HG03103 (cell line): ENCODE results near the gene CAPN13.
"Not testable (repeated sequence)": the region's sequence is repeated elsewhere in the genome, so short reads cannot be mapped to it uniquely, and the experiment has no call there.

Experiments
- ATAC-seq: cut with Tn5 transposase; IDR thresholded peaks from one replicate; pipeline ENCODE4 v1.9.1; 2021; ENCODE audit warnings: low read depth; ENCODE audit not compliant: unreplicated experiment

CAPN13 gene

DNA sequence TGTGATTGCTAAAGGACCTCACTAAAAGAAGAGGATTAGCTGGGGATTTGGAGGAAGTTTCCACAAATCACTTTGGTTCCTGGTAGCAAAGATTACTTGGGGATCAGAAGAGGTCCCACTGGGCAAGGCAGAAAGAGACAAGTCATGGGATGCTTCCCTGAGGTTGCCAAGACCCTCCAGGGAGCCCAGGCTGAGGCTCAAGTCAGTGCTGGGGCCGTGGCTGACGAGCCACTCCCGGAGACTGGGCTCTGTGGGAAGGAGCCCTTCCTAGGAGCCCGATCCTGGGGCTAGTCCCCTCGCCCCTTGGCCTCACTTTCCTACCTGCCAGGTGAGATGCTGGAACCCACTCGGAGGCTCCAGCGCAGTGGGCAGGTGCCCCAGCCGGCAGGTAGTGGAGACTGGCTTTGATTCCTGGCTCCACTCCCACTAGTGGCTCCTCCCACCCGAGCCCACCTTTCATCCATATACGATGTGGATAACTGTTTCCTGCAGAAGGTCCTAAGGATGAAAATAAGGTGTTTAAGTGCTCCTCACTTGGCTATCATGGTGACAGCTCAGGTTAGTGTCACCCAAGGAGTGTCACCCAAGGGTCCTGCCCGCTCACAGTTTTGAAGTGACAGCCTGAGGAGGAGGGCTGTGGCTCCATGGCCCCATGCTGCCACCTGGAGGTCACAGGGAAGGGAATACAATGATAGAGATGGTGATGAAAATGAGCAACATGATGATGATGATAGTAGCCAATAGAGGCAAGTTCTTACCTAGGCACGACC, 100.5 kb downstream of the CAPN13 start:
- ATAC-seq = no peak

DNA sequence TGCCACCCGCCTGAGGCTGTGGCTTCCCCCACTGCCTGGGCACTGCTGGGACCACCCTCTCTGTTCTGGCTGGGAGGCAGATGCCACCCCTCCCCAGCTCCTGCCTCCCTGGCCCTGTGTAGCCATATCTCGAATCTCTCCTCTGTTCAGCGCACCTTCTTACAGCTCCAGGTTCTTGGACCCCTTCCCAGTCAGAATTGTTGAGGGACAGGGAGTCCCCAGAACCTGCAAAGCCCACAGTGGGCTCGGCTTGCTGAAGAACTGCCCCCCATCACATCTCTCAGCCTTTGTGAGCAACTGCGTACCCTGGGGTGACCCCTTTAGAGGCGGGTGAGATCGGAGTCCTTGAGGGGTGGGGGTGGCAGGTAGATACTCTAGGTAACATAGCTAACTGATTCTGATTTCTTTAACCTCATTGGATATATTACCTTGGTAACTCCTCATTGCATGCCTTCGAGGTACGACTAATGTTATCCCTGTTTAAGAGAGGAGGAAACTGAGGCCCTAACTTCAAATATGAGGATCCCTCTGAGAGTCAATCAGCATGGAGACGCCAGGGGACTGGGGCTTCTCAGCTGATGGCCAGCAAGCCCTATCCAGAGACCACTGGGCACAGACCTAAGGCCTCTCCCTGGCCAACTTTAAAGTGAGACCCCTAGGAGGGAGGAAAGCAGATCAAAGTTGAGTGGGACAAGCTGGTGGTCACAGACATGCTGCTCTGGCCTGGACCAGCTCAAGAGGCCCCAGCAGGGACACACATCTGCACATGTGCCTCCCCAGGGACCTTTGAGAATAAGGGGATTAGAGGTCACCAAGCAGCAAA, 101.3 kb downstream of the CAPN13 start:
- ATAC-seq = no peak

DNA sequence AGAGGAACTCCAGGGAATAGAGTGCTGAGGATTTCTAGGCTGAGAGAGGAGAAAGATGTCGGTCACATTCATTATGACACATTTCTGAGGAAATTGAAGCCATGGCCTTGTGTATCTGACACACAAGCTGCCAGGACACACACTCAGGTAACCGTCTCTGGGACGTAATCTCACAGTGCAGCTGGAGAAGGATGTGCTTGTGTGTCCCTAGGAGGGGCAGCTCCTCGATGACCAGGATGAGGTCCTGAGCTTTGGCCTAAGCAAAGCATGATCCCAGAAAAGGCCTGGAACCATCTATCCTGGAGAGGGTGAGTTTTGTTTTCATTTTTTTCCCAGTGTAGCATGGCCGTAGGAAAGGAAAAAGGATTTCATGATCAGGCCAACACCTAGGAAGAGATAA, 102.2 kb downstream of the CAPN13 start:
- no peak for ATAC-seq

DNA sequence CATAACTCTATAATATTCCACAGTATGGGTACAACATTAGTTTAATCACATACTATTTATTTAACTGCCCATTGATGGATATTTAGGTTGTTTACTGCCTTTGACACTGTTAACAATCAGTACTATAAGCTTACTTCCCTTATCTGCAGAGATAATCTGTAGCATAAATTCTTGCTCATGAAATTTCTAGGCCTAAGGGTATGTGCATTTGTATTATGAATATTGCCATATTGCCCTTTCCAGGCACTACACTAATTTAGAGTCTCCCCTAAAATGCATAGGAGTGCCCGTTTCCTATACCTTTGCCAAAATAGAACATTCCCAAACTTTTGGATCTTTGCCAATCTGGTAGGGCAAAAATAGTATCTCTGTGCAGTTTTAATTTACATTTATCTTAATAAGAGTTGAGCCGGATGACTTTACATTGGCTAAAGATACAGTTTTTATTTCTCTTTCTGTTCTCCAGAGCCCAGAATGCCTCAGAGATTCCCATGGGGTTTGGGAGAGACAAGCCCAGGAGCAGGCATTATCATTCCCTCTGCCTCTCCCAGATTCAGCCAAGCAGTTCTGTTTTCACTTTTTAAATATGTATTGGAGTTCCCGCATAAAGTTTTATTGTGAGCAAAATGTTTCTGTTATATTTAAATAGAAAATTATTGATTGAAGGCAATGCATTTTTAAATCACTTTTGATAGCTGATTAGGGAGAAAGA, 102.8 kb downstream of the CAPN13 start:
- no peak for ATAC-seq

DNA sequence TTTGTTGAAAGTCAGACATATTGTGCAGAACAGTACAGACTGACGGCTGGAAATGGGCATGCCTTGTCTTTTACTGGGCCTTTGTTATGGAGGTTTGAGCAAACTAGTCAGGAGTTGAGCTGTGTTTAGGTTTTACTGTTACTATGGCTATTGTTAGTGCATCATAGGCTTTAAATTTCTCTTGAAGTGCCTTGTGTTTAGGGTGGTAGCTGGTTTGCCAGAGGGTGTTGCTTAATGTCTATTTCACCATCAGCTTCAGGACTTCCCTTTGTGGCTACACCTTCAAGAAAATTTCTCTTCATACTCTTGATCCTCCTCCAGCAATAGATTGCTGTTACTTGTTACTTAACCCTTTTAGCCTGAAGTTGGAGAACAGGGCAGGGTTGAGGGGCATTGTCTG, 104.6 kb downstream of the CAPN13 start:
- no peak for ATAC-seq

DNA sequence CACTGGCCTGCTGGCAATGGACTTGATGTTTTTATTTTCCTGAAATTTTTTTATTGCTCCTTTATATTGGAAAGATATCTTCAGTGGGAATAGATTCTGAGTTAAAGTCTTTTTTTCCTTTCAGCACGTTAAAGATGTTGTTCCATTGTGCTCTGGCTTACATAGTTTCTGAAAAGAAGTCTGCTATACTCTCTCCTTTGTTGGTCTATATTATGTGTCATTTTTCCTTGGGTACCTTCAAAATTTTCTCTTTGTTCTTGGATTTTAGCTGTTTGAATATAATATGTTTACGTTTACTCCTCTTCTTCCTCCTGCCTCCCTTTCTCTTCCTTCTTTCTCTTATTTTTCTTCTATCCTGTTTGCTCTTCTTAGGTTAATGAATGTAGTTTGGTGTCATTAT, 105.5 kb downstream of the CAPN13 start:
- ATAC-seq = no peak

GRCh38 chr2:30697242-30698103, 109.8 kb downstream of the CAPN13 start:
- ATAC-seq = not testable (repeated sequence)

DNA sequence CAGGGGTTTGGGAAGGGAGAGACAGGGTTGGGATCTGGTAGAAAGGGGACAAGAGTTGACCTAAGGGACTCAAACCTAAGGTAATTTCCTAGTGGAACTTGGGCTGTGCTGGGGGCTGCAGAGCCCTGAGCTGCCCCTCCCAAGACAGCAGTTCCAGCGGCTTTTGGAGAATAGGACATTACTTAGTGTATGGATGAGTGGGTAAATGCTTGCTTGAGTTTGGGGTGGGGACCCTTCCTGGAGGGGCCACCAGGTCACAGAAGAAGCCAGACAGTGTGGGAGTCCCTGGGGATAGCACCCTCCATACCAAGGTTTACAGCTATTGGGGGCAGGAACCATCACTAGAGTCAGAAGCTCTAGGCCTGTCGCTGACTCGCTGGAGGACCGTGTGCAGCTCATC, 111.5 kb downstream of the CAPN13 start:
- ATAC-seq = no peak

- ATAC-seq = no peak
These were observed 112.8 kb downstream of the CAPN13 start for GRCh38 chr2:30694286-30695055.

- ATAC-seq = no peak
These were observed 113.4 kb downstream of the CAPN13 start for GRCh38 chr2:30693821-30694281.

DNA sequence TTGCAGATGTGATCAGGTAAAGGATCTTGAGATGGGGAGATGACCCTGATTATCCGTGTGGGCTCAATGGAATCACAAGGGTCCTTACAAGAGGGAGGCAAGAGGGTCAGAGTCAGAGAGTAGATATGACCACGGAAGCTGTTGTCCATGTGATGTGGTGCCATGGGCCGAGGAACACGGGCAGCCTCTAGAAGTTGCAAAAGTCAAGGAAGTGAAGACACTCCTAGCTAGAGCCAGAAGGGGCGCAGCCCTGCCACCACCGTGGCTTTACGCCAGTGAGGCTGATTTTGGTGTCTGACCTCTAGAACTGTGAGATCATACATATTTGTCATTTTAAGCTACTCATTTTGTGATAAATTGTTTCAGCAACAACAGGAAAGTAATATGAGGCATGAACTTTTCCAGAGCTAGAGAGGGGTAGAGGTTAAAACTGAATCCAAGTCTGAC, 114.4 kb downstream of the CAPN13 start:
- ATAC-seq = no peak

DNA sequence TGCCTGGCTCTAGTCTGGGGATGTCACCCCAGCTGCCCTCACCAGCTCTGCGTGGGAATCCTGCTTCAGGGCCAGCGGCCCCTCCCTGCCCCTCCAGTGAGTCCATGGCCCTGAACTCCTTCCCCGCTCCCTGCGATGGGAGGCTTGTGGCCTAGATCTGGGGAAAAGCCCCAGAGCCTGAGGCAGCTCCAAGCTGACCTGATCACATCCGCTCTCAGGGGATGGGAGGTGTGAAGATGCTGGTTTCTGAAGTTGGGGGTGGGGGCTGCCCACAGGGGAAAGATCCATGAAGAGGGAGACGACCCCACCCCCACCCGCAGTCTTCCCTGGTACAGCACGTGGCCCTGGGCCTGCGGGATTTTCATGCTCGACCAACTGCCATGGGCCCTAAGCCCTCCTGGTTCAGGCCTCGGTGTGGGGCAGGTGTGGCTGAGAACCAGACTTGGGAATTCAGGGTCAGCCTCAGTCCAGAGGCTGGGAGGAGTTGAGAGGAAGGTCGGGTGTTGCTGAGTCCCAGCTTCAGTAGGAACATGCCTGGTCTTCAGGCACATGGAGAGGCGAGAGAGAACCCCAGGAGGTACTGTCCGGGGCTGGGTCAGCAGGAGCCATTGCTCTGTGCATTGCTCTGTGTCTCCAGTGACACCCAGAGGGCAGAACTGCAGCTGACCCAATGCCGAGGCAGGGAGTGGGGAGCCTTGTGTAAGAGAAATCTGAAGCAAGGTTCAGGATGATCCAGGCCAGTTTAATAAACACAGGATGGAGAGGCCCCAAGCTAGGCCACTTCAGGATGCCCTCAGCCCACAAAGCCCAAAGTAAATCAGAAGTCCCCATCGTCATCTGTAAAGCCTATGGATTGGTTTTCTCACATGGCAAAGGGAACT, 115.1 kb downstream of the CAPN13 start:
- ATAC-seq = no peak

- no peak for ATAC-seq
These were observed 115.9 kb downstream of the CAPN13 start for GRCh38 chr2:30691091-30691947.

- ATAC-seq = no peak
These were observed 117.1 kb downstream of the CAPN13 start for GRCh38 chr2:30690126-30690561.

GRCh38 chr2:30689496-30690125, 117.6 kb downstream of the CAPN13 start:
- no peak for ATAC-seq

DNA sequence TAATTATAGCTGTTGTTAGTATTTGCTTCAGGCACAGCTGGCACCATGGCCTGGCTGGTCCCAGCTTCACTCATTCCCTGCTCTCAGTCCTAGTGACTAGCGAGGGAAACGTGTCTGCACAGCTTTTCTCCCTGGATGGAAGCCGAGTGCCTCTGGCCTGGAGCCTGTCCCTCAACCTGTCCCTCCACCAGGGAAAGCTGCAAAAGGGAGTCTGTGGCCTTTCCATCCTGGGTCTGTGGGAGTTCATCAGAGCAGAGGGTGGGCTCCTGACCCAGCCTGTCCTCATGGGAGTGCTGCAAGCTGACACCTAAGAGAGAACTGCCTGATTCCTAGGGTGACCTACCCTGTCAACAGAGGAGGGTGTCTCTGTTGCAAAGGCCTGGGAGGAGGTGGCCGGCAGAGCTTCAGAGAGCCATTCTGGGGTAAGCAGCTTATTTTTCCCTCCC, 118.3 kb downstream of the CAPN13 start:
- ATAC-seq = no peak

DNA sequence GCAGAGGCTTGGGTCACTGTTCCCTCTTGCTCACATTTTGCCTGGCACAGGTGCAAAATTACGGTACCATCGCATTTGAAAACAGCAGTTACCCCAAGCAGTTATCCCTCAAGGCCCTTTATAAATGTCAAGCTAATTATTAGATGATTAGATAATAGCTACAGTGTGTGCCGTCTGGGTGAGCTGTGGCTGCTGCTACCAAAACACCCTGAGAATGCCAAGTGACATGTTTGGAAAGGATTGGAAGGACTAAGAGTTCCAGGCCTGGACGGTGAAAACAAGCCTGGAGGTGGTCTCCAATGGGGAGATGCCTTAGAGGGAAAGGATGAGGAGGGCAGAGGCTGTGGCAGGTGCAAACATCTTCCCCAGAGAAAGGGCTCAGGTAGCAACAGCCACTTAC, 120.6 kb downstream of the CAPN13 start:
- ATAC-seq = no peak
